Activated CD4-positive, alpha-beta memory T cell treated with anti-CD3 and anti-CD28 coated beads for 36 hours (primary cell): ENCODE measurements around the gene CAMTA1. TPM values are rescaled to one million over a fixed set of nuclear protein-coding genes. Genes with fewer than 3 reads are reported as not detected.

ENCODE experiments used
- CTCF ChIA-PET: fragments of 350-600 bp; sonication (Branson Sonifier 250); formaldehyde crosslinking; loops from one replicate; lab custom pipeline; 2021; ENCODE audit warnings: antibody characterized with exemption, inconsistent platforms; lab: Charles Lee
- POLR2A ChIA-PET: fragments of 350-600 bp; sonication (Branson Sonifier 250); formaldehyde crosslinking; loops from one replicate; lab custom pipeline; 2021; ENCODE audit warnings: antibody characterized with exemption; lab: Charles Lee
- DNase-seq: peaks from one replicate; pipeline ENCODE4 v3.0.0-alpha.2; 2020
- H3K27ac Mint-ChIP-seq: one replicate; pipeline ENCODE4 v1.8.0; 2021; ENCODE audit warnings: mixed read lengths
- H3K27me3 Mint-ChIP-seq: one replicate; pipeline ENCODE4 v1.8.0; 2021; ENCODE audit warnings: mixed read lengths
- H3K36me3 Mint-ChIP-seq: one replicate; pipeline ENCODE4 v1.8.0; 2021; ENCODE audit warnings: mixed read lengths
- H3K4me1 Mint-ChIP-seq: one replicate; pipeline ENCODE4 v1.8.0; 2021; ENCODE audit warnings: low read depth, mixed read lengths
- H3K4me3 Mint-ChIP-seq: one replicate; pipeline ENCODE4 v1.8.0; 2021; ENCODE audit warnings: mild to moderate bottlenecking, mixed read lengths
- H3K9me3 Mint-ChIP-seq: one replicate; pipeline ENCODE4 v1.8.0; 2021; ENCODE audit warnings: mixed read lengths
- intact Hi-C: fragments of 100-400 bp; cut with micrococcal nuclease; formaldehyde crosslinking; loops from one replicate; pipeline ENCODE4 v1.15.1; 2023
- total RNA-seq, 2 experiments: library from RNA; stranded (reverse); gene quantifications; one replicate each; pipeline ENCODE4 v1.2.3, GENCODE V29; 2021

Gene CAMTA1
- total RNA-seq, 2 experiments from 2014 or later, result 64.7 to 68.9 TPM

GRCh38 chr1:7171574-7171973, 386.3 kb downstream of the CAMTA1 start:
- CTCF ChIA-PET, result no interaction called here
- Mint-ChIP-seq H3K4me3 (no peak overlapping the region), H3K36me3 (no peaks in the 10 kb centered on the region), H3K9me3 (no peaks in the 10 kb centered on the region), H3K27ac (no peak overlapping the region), H3K4me1 (no peaks in the 10 kb centered on the region), H3K27me3 (peaks cover 23% of the 10 kb centered on the region)
- intact Hi-C loops, result no loop called here
- POLR2A ChIA-PET, result no interaction called here
- DNase-seq, result no peak

GRCh38 chr1:7172804-7173203, 387.6 kb downstream of the CAMTA1 start:
- no peaks in the 10 kb centered on the region for H3K4me1 Mint-ChIP-seq
- DNase-seq, result no peak
- ChIA-PET POLR2A (no interaction called here), CTCF (no interaction called here)
- intact Hi-C loops, result no loop called here
- H3K36me3 Mint-ChIP-seq, result no peaks in the 10 kb centered on the region
- no peak overlapping the region for H3K4me3 Mint-ChIP-seq
- peaks cover 24% of the 10 kb centered on the region for H3K27me3 Mint-ChIP-seq
- H3K27ac Mint-ChIP-seq, result no peak overlapping the region
- no peaks in the 10 kb centered on the region for H3K9me3 Mint-ChIP-seq

GRCh38 chr1:7174561-7174960, 389.3 kb downstream of the CAMTA1 start:
- Mint-ChIP-seq H3K27ac (no peak overlapping the region), H3K27me3 (peaks cover 30% of the 10 kb centered on the region), H3K36me3 (no peaks in the 10 kb centered on the region), H3K9me3 (peaks cover under 1% of the 10 kb centered on the region), H3K4me1 (no peaks in the 10 kb centered on the region), H3K4me3 (no peak overlapping the region)
- no peak for DNase-seq
- intact Hi-C loops, result no loop called here
- POLR2A ChIA-PET, result no interaction called here
- CTCF ChIA-PET, result no interaction called here

- intact Hi-C loops, result no loop called here
- ChIA-PET CTCF (no interaction called here), POLR2A (no interaction called here)
- H3K27ac Mint-ChIP-seq, result no peak overlapping the region
- peaks cover 31% of the 10 kb centered on the region for H3K27me3 Mint-ChIP-seq
- DNase-seq, result no peak
- H3K4me3 Mint-ChIP-seq, result no peak overlapping the region
- peaks cover 6% of the 10 kb centered on the region for H3K9me3 Mint-ChIP-seq
- H3K4me1 Mint-ChIP-seq, result no peaks in the 10 kb centered on the region
- peaks cover 2% of the 10 kb centered on the region for H3K36me3 Mint-ChIP-seq
Observed at GRCh38 chr1:7174980-7175906, 390.0 kb downstream of the CAMTA1 start.

GRCh38 chr1:7177021-7177420, 391.8 kb downstream of the CAMTA1 start:
- H3K4me1 Mint-ChIP-seq, result no peaks in the 10 kb centered on the region
- no peak for DNase-seq
- ChIA-PET CTCF (no interaction called here), POLR2A (no interaction called here)
- intact Hi-C loops, result no loop called here
- peaks cover 2% of the 10 kb centered on the region for H3K36me3 Mint-ChIP-seq
- H3K4me3 Mint-ChIP-seq, result no peak overlapping the region
- no peak overlapping the region for H3K27ac Mint-ChIP-seq
- peaks cover 19% of the 10 kb centered on the region for H3K27me3 Mint-ChIP-seq
- peaks cover 6% of the 10 kb centered on the region for H3K9me3 Mint-ChIP-seq

- ChIA-PET CTCF (no interaction called here), POLR2A (no interaction called here)
- no peak overlapping the region for H3K4me3 Mint-ChIP-seq
- peaks cover 2% of the 10 kb centered on the region for H3K36me3 Mint-ChIP-seq
- no peak for DNase-seq
- peaks cover 6% of the 10 kb centered on the region for H3K9me3 Mint-ChIP-seq
- no peaks in the 10 kb centered on the region for H3K4me1 Mint-ChIP-seq
- intact Hi-C loops, result no loop called here
- no peak overlapping the region for H3K27ac Mint-ChIP-seq
- H3K27me3 Mint-ChIP-seq, result peaks cover 19% of the 10 kb centered on the region
Observed at GRCh38 chr1:7177438-7178146, 392.3 kb downstream of the CAMTA1 start.

GRCh38 chr1:7178336-7178735, 393.1 kb downstream of the CAMTA1 start:
- no peak overlapping the region for H3K4me3 Mint-ChIP-seq
- H3K27ac Mint-ChIP-seq, result no peak overlapping the region
- H3K36me3 Mint-ChIP-seq, result peaks cover 2% of the 10 kb centered on the region
- H3K4me1 Mint-ChIP-seq, result no peaks in the 10 kb centered on the region
- ChIA-PET POLR2A (no interaction called here), CTCF (no interaction called here)
- intact Hi-C loops, result no loop called here
- no peak for DNase-seq
- H3K27me3 Mint-ChIP-seq, result peaks cover 19% of the 10 kb centered on the region
- peaks cover 6% of the 10 kb centered on the region for H3K9me3 Mint-ChIP-seq

GRCh38 chr1:7178741-7179140, 393.5 kb downstream of the CAMTA1 start:
- no peak for DNase-seq
- Mint-ChIP-seq H3K9me3 (peaks cover 6% of the 10 kb centered on the region), H3K27me3 (peaks cover 21% of the 10 kb centered on the region), H3K4me3 (no peak overlapping the region), H3K4me1 (no peaks in the 10 kb centered on the region), H3K27ac (no peak overlapping the region), H3K36me3 (peaks cover 2% of the 10 kb centered on the region)
- CTCF ChIA-PET, result no interaction called here
- POLR2A ChIA-PET, result no interaction called here
- intact Hi-C loops, result no loop called here

- H3K4me3 Mint-ChIP-seq, result no peak overlapping the region
- no peak for DNase-seq
- H3K36me3 Mint-ChIP-seq, result no peaks in the 10 kb centered on the region
- POLR2A ChIA-PET, result no interaction called here
- no peaks in the 10 kb centered on the region for H3K4me1 Mint-ChIP-seq
- H3K27me3 Mint-ChIP-seq, result peaks cover 10% of the 10 kb centered on the region
- intact Hi-C loops, result no loop called here
- H3K9me3 Mint-ChIP-seq, result no peaks in the 10 kb centered on the region
- CTCF ChIA-PET, result no interaction called here
- no peak overlapping the region for H3K27ac Mint-ChIP-seq
Observed at GRCh38 chr1:7185721-7186120, 400.5 kb downstream of the CAMTA1 start.

- Mint-ChIP-seq H3K9me3 (no peaks in the 10 kb centered on the region), H3K27ac (no peak overlapping the region), H3K27me3 (peaks cover 10% of the 10 kb centered on the region), H3K4me3 (no peak overlapping the region), H3K4me1 (no peaks in the 10 kb centered on the region), H3K36me3 (no peaks in the 10 kb centered on the region)
- DNase-seq, result no peak
- ChIA-PET POLR2A (no interaction called here), CTCF (no interaction called here)
- intact Hi-C loops, result no loop called here
Observed at GRCh38 chr1:7186382-7187111, 401.3 kb downstream of the CAMTA1 start.

GRCh38 chr1:7187112-7187493, 401.8 kb downstream of the CAMTA1 start:
- H3K4me1 Mint-ChIP-seq, result no peaks in the 10 kb centered on the region
- H3K36me3 Mint-ChIP-seq, result no peaks in the 10 kb centered on the region
- DNase-seq, result no peak
- ChIA-PET POLR2A (no interaction called here), CTCF (no interaction called here)
- no peak overlapping the region for H3K4me3 Mint-ChIP-seq
- no peak overlapping the region for H3K27ac Mint-ChIP-seq
- intact Hi-C loops, result no loop called here
- peaks cover 13% of the 10 kb centered on the region for H3K27me3 Mint-ChIP-seq
- H3K9me3 Mint-ChIP-seq, result no peaks in the 10 kb centered on the region

- no peak for DNase-seq
- intact Hi-C loops, result no loop called here
- H3K27ac Mint-ChIP-seq, result no peak overlapping the region
- ChIA-PET CTCF (no interaction called here), POLR2A (no interaction called here)
- H3K36me3 Mint-ChIP-seq, result no peaks in the 10 kb centered on the region
- H3K9me3 Mint-ChIP-seq, result no peaks in the 10 kb centered on the region
- no peaks in the 10 kb centered on the region for H3K4me1 Mint-ChIP-seq
- H3K4me3 Mint-ChIP-seq, result no peak overlapping the region
- peaks cover 12% of the 10 kb centered on the region for H3K27me3 Mint-ChIP-seq
Observed at GRCh38 chr1:7190261-7190660, 405.0 kb downstream of the CAMTA1 start.
